Lung (tissue), 12 donors: ENCODE data around the gene ARID1A. TPM values are rescaled to one million over a fixed set of nuclear protein-coding genes. Genes with fewer than 3 reads are reported as not detected.

Experiments used
- ATAC-seq: fragments of 200-7000 bp; cut with Tn5 transposase; one replicate; pipeline ENCODE4 v1.9.1; 2020; ENCODE audit warnings: moderate number of reproducible peaks; ENCODE audit not compliant: insufficient read depth, low FRiP score
- DNase-seq, 3 donors: peaks; one replicate each; pipeline ENCODE4 v3.0.0-alpha.2; 2013 to 2017
- H3K27ac ChIP-seq, 2 donors: one replicate each; pipeline ENCODE4 v1.5.1; 2013; ENCODE audit warnings: mild to moderate bottlenecking in 2 of 2, moderate library complexity in 2 of 2, control low read depth in 1 of 2, inconsistent platforms in 1 of 2, low read depth in 1 of 2, low read length in 1 of 2
- H3K27me3 ChIP-seq, 3 donors: one replicate each; pipeline ENCODE4 v1.5.1; 2013; ENCODE audit warnings: low read length in 2 of 3; ENCODE audit not compliant: control insufficient read depth in 3 of 3, insufficient read depth in 3 of 3
- H3K36me3 ChIP-seq, 4 donors: one replicate each; pipeline ENCODE4 v1.5.1; 2013; ENCODE audit warnings: low read length in 4 of 4, mild to moderate bottlenecking in 1 of 4, moderate library complexity in 1 of 4; ENCODE audit not compliant: control insufficient read depth in 4 of 4, insufficient read depth in 4 of 4
- H3K4me1 ChIP-seq, 5 donors: one replicate each; pipeline ENCODE4 v1.5.1; 2013; ENCODE audit warnings: low read length in 5 of 5, mild to moderate bottlenecking in 2 of 5, moderate library complexity in 1 of 5; ENCODE audit not compliant: control insufficient read depth in 5 of 5, insufficient read depth in 5 of 5
- H3K4me3 ChIP-seq: one replicate; pipeline ENCODE4 v1.5.1; 2013; ENCODE audit warnings: mild to moderate bottlenecking, control low read depth, moderate library complexity
- H3K9ac ChIP-seq, 2 donors: one replicate each; pipeline ENCODE4 v1.5.1; 2013; ENCODE audit warnings: low read length in 2 of 2, control low read depth in 1 of 2; ENCODE audit not compliant: insufficient read depth in 1 of 2
- H3K9me3 ChIP-seq, 4 donors: one replicate each; pipeline ENCODE4 v1.5.1; 2013; ENCODE audit warnings: low read length in 3 of 4, mild to moderate bottlenecking in 1 of 4, moderate library complexity in 1 of 4; ENCODE audit not compliant: control insufficient read depth in 4 of 4, insufficient read depth in 3 of 4
- CTCF ChIP-seq: IDR thresholded peaks from 2 replicates; pipeline ENCODE4 v1.5.1; 2012; ENCODE audit warnings: mild to moderate bottlenecking; ENCODE audit errors: control extremely low read depth, extremely low read depth
- WGBS, 2 donors: extraction: QIAGEN DNeasy Blood & Tissue Kit; methylation state at CpG; one replicate each; pipeline ENCODE4 v1.1.7; 2013; 5-methylcytosine and 5-hydroxymethylcytosine counted together
- polyA plus RNA-seq, 2 donors: library from polyadenylated mRNA; stranded (reverse); fragments of 200-250 nt; gene quantifications; one replicate each; pipeline ENCODE4 v1.2.1, GENCODE V29; 2013
- total RNA-seq, 2 donors: library from RNA; depleted of rRNA in 1 of 2; stranded (reverse); fragments of >200 nt in 1 of 2; gene quantifications; one replicate each; pipeline ENCODE4 v1.2.1, GENCODE V29; 2014 to 2021
- donor health status: control.
- donor health status: control.
- donor health status: Bipolar disorder and iron deficiency.
- donor health status: healthy.
- donor health status: DM: yes; HTN: yes; CAD: no.

ARID1A gene
- total and polyA plus RNA-seq, 4 donors = 16.1 to 119 (median 50.1) TPM

- H3K27ac ChIP-seq = no peak overlapping the region
- ATAC-seq = no peak
- TF ChIP-seq CTCF = no peak
- 93 to 97% methylated on average over 4 of the region's 4 CpGs for WGBS, 2 donors
- no peaks in the 10 kb centered on the region for H3K36me3 ChIP-seq
- H3K9me3 ChIP-seq = no peaks in the 10 kb centered on the region
- H3K9ac ChIP-seq = no peak overlapping the region
- H3K4me3 ChIP-seq = no peak overlapping the region
- peaks cover 0 to 12% (median 3%) of the 10 kb centered on the region in 5 donors for H3K4me1 ChIP-seq
- DNase-seq = no peak
- H3K27me3 ChIP-seq = no peaks in the 10 kb centered on the region
Measured at GRCh38 chr1:26822737-26823395, 127.1 kb downstream of the ARID1A start.

GRCh38 chr1:26824731-26825130, 128.9 kb downstream of the ARID1A start:
- no peak for ATAC-seq
- H3K4me1 ChIP-seq = peaks cover 0 to 20% (median 13%) of the 10 kb centered on the region in 5 donors
- 78 to 97% methylated on average over 3 of the region's 3 CpGs for WGBS, 2 donors
- no peak for TF ChIP-seq CTCF
- peak in 2 of 3 donors; percentile 60 to 80 for DNase-seq
- no peak overlapping the region for H3K27ac ChIP-seq
- H3K4me3 ChIP-seq = no peak overlapping the region
- no peaks in the 10 kb centered on the region for H3K9me3 ChIP-seq
- H3K9ac ChIP-seq = no peak overlapping the region
- H3K36me3 ChIP-seq = peaks cover 0 to 2% (median 0%) of the 10 kb centered on the region in 4 donors
- H3K27me3 ChIP-seq = no peaks in the 10 kb centered on the region

- H3K27ac ChIP-seq = peak within 1 kb of the TSS; percentile 49 to 89
- ATAC-seq (peak; percentile 94), DNase-seq (peak; percentile 67 to 82 (median 78))
- peaks cover 0 to 20% (median 13%) of the 10 kb centered on the region in 5 donors for H3K4me1 ChIP-seq
- no peaks in the 10 kb centered on the region for H3K9me3 ChIP-seq
- H3K36me3 ChIP-seq = peaks cover 0 to 2% (median 2%) of the 10 kb centered on the region in 4 donors
- peak within 1 kb of the TSS; percentile 75 for H3K4me3 ChIP-seq
- TF ChIP-seq CTCF = peak; percentile 18
- H3K27me3 ChIP-seq = no peaks in the 10 kb centered on the region
- H3K9ac ChIP-seq = peak within 1 kb of the TSS; percentile 61 to 92
- 0 to 1% methylated on average over 54 to 107 of the region's 107 CpGs for WGBS, 2 donors
Measured at GRCh38 chr1:26826261-26827105, 130.7 kb downstream of the ARID1A start, which contains the start of gene ZDHHC18. TSS of gene ZDHHC18 (plus strand) at chr1:26826688. CDS start at chr1:26826805, 117 bp downstream.
